ENCODE results near the gene MIER2. TPM values are rescaled to one million over a fixed set of nuclear protein-coding genes. Genes with fewer than 3 reads are reported as not detected.

Gene MIER2
- polyA plus RNA-seq, 1 donor from 2014 or later = 16.0 TPM

- Histone ChIP-seq H3K9me3 (ENCODE audit: low read length) (peaks cover 15% of the 10 kb centered on the region), H3K9me2 (ENCODE audit: insufficient read depth, low read length) (no peaks in the 10 kb centered on the region), H3K4me3 (ENCODE audit: low read length) (no peak overlapping the region), H3F3A (ENCODE audit: insufficient read depth, low read length, poor library complexity, severe bottlenecking) (no peaks in the 10 kb centered on the region), H3K79me2 (replicated peaks; ENCODE audit: insufficient read depth, low read length) (peaks cover 3% of the 10 kb centered on the region), H4K20me1 (ENCODE audit: insufficient read depth) (no peaks in the 10 kb centered on the region), H2AFZ (ENCODE audit: low read depth, low read length) (no peak overlapping the region), H3K9ac (ENCODE audit: low read length) (no peak overlapping the region), H3K27ac (ENCODE audit: low read length) (no peak overlapping the region), H3K4me2 (ENCODE audit: low read length) (no peak overlapping the region), H3K36me3 (ENCODE audit: insufficient read depth, low read length) (peaks cover 20% of the 10 kb centered on the region), H3K27me3 (ENCODE audit: insufficient read depth, low read depth, low read length) (no peaks in the 10 kb centered on the region)
- TF ChIP-seq EP300 (conservative IDR thresholded peaks at IDR 0.05; ENCODE audit: poor library complexity, severe bottlenecking) (no peak), TAF1 (IDR thresholded peaks at IDR 0.05; ENCODE audit: low read depth) (no peak), POLR2AphosphoS5 (IDR thresholded peaks at IDR 0.05) (no peak), MXI1 (conservative IDR thresholded peaks at IDR 0.05; ENCODE audit: poor library complexity, severe bottlenecking) (no peak), CTCF (IDR thresholded peaks at IDR 0.05; ENCODE audit: poor library complexity, severe bottlenecking) (no peak), EZH2 (IDR thresholded peaks at IDR 0.05; ENCODE audit: borderline replicate concordance, insufficient read depth, low read length, poor library complexity, severe bottlenecking) (no peak), RAD21 (conservative IDR thresholded peaks at IDR 0.05) (no peak), REST (IDR thresholded peaks at IDR 0.05; ENCODE audit: borderline replicate concordance) (no peak), SMC3 (conservative IDR thresholded peaks at IDR 0.05; ENCODE audit: poor library complexity) (no peak)
Measured at GRCh38 chr19:328025-328505, 16.5 kb downstream of the MIER2 start.

- Histone ChIP-seq H3K9me3 (ENCODE audit: low read length) (peaks cover 19% of the 10 kb centered on the region), H3F3A (ENCODE audit: insufficient read depth, low read length, poor library complexity, severe bottlenecking) (no peaks in the 10 kb centered on the region)
Measured at GRCh38 chr19:327291-328024, 17.1 kb downstream of the MIER2 start.

More at GRCh38 chr19:327291-328024, 17.1 kb downstream of the MIER2 start:
- Histone ChIP-seq H3K9me2 (ENCODE audit: insufficient read depth, low read length) (no peaks in the 10 kb centered on the region), H3K4me3 (ENCODE audit: low read length) (no peak overlapping the region), H3K36me3 (ENCODE audit: insufficient read depth, low read length) (peaks cover 24% of the 10 kb centered on the region), H3K27me3 (ENCODE audit: insufficient read depth, low read depth, low read length) (no peaks in the 10 kb centered on the region), H3K4me2 (ENCODE audit: low read length) (no peak overlapping the region), H3K9ac (ENCODE audit: low read length) (no peak overlapping the region), H3K27ac (ENCODE audit: low read length) (no peak overlapping the region), H2AFZ (ENCODE audit: low read depth, low read length) (no peak overlapping the region), H4K20me1 (ENCODE audit: insufficient read depth) (no peaks in the 10 kb centered on the region), H3K79me2 (replicated peaks; ENCODE audit: insufficient read depth, low read length) (peaks cover 3% of the 10 kb centered on the region)
- TF ChIP-seq EZH2 (IDR thresholded peaks at IDR 0.05; ENCODE audit: borderline replicate concordance, insufficient read depth, low read length, poor library complexity, severe bottlenecking) (no peak), TAF1 (IDR thresholded peaks at IDR 0.05; ENCODE audit: low read depth) (no peak), MXI1 (conservative IDR thresholded peaks at IDR 0.05; ENCODE audit: poor library complexity, severe bottlenecking) (no peak), RAD21 (conservative IDR thresholded peaks at IDR 0.05) (no peak), EP300 (conservative IDR thresholded peaks at IDR 0.05; ENCODE audit: poor library complexity, severe bottlenecking) (no peak), REST (IDR thresholded peaks at IDR 0.05; ENCODE audit: borderline replicate concordance) (no peak), SMC3 (conservative IDR thresholded peaks at IDR 0.05; ENCODE audit: poor library complexity) (no peak), POLR2AphosphoS5 (IDR thresholded peaks at IDR 0.05) (no peak), CTCF (IDR thresholded peaks at IDR 0.05; ENCODE audit: poor library complexity, severe bottlenecking) (no peak)

Data from neural cell (in vitro differentiated cells).